GM21515 (cell line): Measurements from ENCODE around the gene RPL10A.
"Not testable (repeated sequence)": the region's sequence is repeated elsewhere in the genome, so short reads cannot be mapped to it uniquely, and the experiment has no call there.

Source experiments
- ATAC-seq: cut with Tn5 transposase; IDR thresholded peaks from one replicate; pipeline ENCODE4 v1.9.1; 2021; ENCODE audit not compliant: unreplicated experiment

RPL10A gene

DNA sequence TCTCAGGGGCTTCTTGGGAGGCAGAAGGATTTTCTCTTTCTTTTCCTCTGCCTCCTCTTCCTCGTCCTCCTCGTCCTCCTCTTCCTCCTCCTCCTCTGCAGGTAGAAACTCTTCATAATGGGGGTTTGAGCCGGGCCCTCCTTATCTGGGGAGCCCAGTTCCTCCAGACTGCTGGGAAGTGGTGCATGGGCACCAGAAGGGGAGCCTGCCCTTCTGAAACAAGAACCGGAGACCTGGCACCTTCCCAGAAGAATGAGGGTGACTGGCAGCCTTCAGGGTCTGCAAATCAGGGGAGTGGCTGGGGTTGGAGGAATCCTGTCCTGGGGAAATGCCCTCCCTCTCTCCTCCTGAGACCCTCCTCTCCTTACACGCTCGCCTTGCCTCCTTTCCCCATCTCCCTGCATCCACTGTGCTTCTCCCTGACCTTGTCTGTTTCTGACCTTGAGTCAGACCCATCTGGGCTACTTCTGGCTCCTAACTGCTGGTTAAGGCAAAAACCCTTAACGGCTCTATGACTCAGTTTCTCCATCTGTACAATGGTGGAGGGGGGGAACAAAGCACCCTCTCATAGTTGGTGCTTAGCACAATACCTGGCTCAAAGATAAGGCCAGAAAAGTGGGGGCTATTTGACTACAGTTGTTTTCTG, 42.8 kb downstream of the RPL10A start:
- no peak for ATAC-seq

DNA sequence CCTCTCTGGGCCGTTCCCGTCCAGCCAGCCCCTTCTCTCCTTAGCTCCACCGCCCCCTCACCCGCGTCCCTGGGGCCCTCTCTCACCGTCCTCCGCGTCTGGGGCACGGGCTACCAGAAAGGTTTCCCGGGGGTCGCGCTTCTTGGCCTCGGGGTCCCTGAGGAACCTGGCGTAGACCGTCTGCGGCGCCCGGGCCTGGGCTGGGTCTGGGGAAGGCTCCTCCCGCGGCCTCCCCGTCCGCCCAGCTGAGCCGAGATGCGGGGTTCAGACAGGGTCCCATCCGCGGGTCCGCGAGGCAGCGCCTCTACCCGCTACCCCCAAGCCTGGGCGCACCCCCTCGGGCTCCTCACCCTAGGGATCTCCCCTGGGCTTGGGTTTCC, 43.4 kb downstream of the RPL10A start:
- no peak for ATAC-seq

DNA sequence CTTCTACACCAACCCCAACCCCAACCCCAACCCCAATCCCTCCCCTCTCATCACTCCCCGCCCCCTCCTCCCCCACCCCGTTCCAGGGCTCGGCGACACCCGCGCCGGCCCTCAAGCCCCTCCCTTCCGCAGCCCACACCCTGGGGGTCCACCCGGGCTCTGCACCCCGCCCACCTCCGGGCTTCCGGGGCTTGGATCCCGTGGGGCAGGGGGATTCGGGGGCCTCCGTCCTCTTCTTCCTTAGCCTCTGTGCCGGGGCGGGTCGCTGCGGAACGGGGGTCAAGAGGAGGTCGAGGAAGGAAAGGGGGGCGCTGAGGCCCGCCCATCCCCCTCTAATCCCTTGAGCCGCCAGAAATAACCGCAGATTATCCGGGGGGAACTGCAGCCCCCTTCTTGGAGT, 43.8 kb downstream of the RPL10A start:
- ATAC-seq, result no peak

DNA sequence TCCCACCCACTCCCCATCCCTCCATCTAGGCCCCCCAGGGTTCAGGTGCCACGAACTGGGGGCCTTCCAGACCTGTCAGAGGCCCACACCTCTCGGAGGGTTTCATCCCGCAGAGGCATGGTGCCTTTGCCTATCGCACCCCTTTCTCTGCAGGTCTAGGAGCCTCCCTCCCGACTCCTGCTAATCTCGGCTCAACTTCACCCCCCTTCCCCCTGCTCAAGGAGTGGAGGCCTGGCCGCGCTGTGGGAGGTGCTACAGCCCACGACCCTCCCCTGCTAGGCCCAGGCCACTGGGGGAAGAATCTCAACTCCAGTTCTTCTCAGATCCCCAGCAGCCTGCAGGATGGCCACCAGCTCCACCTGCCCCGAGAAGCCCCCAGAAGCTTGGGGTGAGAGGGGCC, 44.5 kb downstream of the RPL10A start, which contains the start of gene TULP1:
TULP1 (minus strand) TSS at position 157 of the 400 bp plus-strand sequence; CDS start at position 119, 38 bp downstream.
- no peak for ATAC-seq

DNA sequence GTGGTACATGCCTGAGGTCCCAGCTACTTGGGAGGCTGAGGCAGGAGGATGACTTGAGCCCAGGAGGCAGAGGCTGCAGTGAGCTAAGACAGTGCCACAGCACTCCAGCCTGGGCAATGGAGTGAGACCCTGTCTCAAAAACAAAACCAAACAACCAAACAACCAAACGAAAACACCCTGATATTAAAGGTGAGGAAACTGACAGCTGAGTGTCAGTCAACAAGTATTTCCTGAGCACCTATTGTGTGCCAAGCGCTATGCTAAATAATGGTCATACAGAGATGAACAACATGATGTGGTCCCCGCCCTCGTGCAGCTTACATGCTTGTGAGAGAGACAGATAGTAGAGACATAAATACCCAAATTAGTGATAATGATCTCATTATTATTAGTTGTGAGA, 46.4 kb downstream of the RPL10A start:
- no peak for ATAC-seq

DNA sequence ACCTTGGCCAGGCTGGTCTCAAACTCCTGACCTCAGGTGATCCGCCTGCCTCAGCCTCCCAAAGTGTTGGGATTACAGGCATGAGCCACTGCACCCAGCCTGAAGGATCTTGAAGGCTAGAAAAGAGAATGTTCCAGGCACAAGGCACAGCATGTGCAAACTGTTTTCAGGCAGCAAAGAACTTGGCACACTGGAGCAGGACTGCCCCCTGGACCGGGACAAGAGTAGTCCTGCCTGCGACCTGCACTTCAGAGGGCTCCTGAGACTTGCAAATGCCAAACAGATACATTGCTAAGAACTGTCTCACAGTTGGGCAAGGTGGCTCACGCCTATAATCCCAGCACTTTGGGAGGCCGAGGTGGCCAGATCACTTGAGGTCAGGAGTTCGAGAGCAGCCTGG, 47.7 kb downstream of the RPL10A start:
- not testable (repeated sequence) for ATAC-seq

DNA sequence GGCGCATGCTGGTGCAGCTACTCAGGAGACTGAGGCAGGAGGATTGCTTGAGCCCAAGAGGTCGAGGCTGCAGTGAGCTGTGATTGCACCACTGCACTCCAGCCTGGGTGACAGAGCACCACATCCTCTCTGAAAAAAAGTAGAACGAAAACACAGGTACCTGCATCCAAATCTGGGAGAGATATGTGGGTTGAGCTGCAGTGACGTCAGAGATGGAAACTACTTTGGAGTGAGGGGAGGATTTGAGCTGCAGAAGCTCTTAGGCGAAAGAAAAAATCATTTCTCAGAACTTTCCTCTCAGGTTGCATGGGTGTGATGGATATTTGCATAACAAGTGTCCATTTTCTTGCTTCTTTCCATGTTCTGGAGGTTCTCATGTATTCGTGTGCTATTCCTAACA, 48.5 kb downstream of the RPL10A start:
- ATAC-seq, result no peak

DNA sequence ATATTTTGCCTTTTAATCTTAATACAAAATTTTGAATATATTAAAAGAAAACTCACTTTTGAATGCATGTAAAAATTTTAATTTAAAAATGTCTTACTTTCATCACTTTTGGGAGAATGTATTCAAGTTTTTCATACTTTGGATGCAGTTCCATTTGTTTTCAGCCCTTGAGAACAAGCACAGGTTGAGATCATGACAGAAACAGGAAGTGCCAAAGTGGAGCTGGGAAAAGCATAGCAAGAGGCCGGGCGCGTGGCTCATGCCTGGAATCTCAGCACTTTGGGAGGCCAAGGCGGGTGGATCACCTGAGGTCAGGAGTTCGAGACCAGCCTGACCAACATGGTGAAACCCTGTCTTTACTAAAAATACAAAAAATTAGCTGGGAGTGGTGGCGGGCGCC, 49.8 kb downstream of the RPL10A start:
- not testable (repeated sequence) for ATAC-seq

DNA sequence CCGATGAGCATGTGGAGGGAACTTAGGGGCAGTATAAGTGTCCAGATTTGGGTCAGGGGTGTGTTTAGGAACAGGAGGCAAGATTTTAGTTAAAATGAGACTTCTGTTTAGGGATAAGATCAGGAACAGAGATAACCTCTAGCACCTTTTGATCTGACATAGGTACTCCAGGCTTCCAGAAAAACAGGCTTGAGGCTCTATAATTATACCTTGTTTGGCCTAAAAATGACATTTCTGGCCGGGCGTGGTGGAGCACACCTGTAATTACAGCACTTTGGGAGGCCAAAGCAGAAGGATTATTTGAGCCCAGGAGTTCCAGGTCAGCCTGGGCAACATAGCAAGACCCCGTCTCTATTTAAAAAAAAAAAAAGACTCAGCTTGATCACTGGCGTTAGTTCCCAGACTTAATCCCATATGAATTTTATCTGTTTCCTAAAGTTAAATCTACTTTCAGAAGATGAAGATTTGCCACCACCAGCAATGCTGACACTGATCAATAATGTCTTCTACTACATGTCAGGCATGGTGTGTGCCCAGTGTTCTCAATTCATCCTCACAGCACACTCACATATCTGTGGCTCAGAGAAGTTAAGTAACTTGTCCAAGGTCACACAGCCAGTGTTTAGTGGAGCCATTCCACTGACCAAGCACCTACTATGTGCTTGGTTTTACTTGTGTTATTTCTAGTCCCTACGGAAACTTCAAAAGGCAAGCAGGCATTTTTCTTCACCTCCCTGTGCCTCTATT, 50.5 kb downstream of the RPL10A start:
- no peak for ATAC-seq

DNA sequence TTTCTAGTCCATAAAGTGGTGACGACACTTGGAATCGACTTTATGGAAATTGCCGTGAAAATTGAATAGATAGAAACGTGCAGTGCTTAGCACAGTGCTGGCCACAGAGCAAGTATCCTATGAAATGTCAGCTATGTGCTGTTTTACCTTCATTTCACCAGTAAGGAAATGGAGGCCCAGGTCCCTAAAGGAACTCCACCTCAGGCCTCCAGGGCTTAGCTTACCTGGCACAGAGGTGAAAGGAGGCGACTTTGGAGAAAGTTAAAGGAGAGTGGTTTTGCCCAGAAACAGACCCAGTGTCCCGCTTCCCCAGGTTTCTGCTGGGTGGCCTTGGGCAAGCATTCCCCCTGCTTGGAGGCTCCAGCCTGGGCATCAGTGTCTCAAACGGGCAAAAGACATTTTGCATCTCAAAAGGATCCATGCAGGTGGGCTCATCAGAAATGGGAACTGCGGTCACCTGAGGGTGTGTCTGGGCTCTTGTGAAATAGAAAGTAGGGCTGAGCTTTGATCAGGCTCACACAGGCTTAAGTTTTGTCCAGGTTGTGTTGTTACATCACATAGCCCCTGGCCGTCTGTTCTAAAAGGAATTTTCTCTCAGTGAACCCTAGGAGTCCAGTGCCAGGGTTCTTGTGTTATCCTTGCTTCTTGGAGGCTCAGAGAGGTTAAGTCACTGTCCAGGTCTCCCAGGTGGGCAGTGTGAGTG, 51.3 kb downstream of the RPL10A start:
- no peak for ATAC-seq
